ENCODE results near the gene RAD54L.

RAD54L gene

GRCh38 chr1:46244656-46245371, 2.7 kb upstream of the RAD54L start:
- TF ChIP-seq, protein P1, sequence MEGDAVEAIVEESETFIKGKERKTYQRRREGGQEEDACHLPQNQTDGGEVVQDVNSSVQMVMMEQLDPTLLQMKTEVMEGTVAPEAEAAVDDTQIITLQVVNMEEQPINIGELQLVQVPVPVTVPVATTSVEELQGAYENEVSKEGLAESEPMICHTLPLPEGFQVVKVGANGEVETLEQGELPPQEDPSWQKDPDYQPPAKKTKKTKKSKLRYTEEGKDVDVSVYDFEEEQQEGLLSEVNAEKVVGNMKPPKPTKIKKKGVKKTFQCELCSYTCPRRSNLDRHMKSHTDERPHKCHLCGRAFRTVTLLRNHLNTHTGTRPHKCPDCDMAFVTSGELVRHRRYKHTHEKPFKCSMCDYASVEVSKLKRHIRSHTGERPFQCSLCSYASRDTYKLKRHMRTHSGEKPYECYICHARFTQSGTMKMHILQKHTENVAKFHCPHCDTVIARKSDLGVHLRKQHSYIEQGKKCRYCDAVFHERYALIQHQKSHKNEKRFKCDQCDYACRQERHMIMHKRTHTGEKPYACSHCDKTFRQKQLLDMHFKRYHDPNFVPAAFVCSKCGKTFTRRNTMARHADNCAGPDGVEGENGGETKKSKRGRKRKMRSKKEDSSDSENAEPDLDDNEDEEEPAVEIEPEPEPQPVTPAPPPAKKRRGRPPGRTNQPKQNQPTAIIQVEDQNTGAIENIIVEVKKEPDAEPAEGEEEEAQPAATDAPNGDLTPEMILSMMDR (conservative IDR thresholded peaks at IDR 0.05): peak; percentile 74
- H3K27ac ChIP-seq: no peak overlapping the region

DNA sequence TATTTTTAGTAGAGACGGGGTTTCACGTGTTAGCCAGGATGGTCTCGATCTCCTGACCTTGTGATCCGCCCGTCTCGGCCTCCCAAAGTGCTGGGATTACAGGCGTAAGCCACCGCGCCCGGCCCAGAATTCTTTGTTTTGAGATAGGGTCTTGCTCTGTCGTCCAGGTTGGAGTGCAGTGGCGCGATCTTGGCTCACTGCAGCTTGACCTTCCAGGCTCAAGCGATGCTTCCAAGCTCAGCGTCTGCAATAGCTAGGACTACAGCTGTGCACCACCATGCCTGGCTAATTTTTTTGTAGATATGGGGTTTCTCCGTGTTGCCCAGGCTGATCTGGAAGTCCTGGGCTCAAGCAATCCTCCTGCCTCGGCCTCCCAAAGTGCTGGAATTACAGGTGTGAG, 1.4 kb upstream of the RAD54L start:
- H3K27ac ChIP-seq: peak overlapping the region; percentile 79

DNA sequence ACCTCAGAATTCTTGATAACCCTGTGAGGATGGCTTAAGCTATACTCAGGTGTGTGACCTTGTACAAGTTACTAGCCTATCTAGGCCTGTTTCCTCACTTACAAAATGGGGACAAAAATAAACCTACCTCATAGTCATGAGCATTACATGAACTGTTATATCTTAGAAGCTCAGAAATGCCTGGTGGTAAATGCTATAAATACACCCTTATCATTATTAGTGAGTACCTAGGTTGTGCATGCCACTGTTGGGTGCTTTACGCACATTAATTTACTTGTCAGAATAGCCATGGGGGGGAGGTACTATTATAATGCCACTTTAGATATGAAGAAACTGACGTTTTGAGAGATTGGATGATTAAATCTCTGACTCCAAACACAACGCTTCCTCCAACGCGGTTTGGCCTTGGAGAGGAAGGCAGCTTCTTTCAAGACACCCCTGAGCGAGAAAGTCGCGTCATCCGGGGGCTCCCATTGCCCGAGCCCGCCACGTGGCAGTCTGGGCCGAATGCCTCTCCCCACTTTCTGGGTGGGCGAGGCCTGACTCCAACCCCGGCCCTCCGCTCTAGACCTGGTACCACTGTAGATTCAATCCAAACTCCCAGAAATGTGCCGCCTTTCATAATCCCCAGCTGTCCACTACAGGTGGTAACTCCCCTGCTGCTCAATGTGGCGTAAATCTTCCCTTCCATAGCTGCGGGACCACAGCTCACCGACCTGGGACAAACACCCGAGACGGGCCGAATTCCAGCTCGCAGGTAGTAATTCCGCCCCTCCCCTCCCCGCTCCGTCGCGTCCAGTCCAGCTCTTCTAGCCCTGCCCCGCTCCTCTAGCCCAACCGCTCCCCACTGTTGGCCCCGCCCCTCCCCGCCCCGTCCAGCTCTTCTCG, 771 bp upstream of the RAD54L start:
- TF ChIP-seq, protein P1 (conservative IDR thresholded peaks at IDR 0.05): no peak
- H3K27ac ChIP-seq: peak overlapping the region; percentile 79

GRCh38 chr1:46248122-46248920, 758 bp downstream of the RAD54L start:
- TF ChIP-seq, protein P1 (conservative IDR thresholded peaks at IDR 0.05): no peak
- peak overlapping the region; percentile 59 for H3K27ac ChIP-seq

GRCh38 chr1:46254668-46255067, 7.1 kb downstream of the RAD54L start:
- H3K27ac ChIP-seq: no peak overlapping the region
- TF ChIP-seq, protein P1 (conservative IDR thresholded peaks at IDR 0.05): no peak

GRCh38 chr1:46256523-46256922, 9.0 kb downstream of the RAD54L start:
- no peak overlapping the region for H3K27ac ChIP-seq
- TF ChIP-seq, protein P1 (conservative IDR thresholded peaks at IDR 0.05): no peak

DNA sequence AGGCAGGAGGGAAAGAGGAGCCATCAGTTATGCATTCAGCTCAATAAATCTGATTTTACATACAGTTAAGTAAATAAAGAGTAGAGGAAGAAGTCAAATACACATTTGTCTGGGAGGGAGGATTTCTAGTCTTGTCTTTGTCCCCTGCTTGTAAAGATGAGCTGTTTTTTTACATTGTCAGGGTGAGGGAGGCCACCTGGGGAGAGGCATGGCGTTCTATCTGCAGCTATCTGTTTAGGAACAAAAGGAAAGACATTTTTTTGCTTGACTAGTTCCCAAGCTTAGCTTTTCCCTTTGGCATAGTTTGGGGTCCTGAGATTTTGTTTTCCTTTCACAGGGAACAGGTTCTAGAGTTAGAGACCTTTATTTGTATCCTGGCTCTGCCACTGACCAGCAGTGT, 14.9 kb downstream of the RAD54L start:
- H3K27ac ChIP-seq: no peak overlapping the region; the same call in 1 of the 2 replicates
- TF ChIP-seq, protein P1 (conservative IDR thresholded peaks at IDR 0.05): no peak

Measured in VCaP (cell line).